Stomach smooth muscle (tissue), 2 donors: ENCODE data around the gene ABTB2.

Experiments used
- H3K27ac ChIP-seq: one replicate; pipeline ENCODE4 v1.7.0; 2013; ENCODE audit warnings: mild to moderate bottlenecking, low read length, inconsistent platforms
- H3K27me3 ChIP-seq, 2 donors: one replicate each; pipeline ENCODE4 v1.7.0; 2013; ENCODE audit warnings: low read length in 2 of 2; ENCODE audit not compliant: insufficient read depth in 2 of 2, control insufficient read depth in 1 of 2
- H3K36me3 ChIP-seq, 2 donors: one replicate each; pipeline ENCODE4 v1.7.0; 2013; ENCODE audit warnings: low read length in 2 of 2; ENCODE audit not compliant: control insufficient read depth in 2 of 2, insufficient read depth in 2 of 2
- H3K4me1 ChIP-seq: one replicate; pipeline ENCODE4 v1.7.0; 2013; ENCODE audit warnings: low read length; ENCODE audit not compliant: control insufficient read depth, insufficient read depth
- H3K4me3 ChIP-seq, 2 donors: one replicate each; pipeline ENCODE4 v1.7.0; 2013; ENCODE audit warnings: low read length in 2 of 2
- H3K9ac ChIP-seq, 2 donors: one replicate each; pipeline ENCODE4 v1.7.0; 2013; ENCODE audit warnings: low read length in 2 of 2, mild to moderate bottlenecking in 1 of 2
- H3K9me3 ChIP-seq, 2 donors: one replicate each; pipeline ENCODE4 v1.7.0; 2013; ENCODE audit warnings: low read length in 2 of 2; ENCODE audit not compliant: control insufficient read depth in 2 of 2
- donor health status: healthy.
- donor health status: Pancreatic carcinoma.

The ABTB2 gene

GRCh38 chr11:34239465-34240149 lies 118.2 kb downstream of the ABTB2 start:
- Histone ChIP-seq H3K9me3 (no peaks in the 10 kb centered on the region), H3K4me3 (no peak overlapping the region), H3K27me3 (no peaks in the 10 kb centered on the region), H3K4me1 (peaks cover 7% of the 10 kb centered on the region), H3K36me3 (no peaks in the 10 kb centered on the region), H3K27ac (no peak overlapping the region), H3K9ac (no peak overlapping the region)

DNA sequence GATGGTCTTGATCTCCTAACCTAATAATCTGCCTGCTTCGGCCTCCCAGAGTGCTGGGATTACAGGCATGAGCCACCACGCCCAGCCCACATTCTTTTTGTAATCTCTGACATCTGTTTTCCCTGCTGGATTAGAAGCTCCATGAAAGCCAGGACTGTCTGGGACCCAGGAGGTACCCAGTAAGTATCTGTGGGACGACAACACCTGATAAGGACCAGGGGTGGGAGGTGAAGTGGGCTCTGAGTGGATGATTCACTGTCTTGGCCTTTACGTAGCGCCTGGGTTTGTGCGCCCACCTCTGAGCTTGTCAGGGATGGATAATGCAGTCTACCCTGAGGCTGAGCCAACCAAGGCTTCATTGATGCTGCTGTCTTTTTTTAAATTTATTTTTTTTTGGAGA lies 118.8 kb downstream of the ABTB2 start:
- Histone ChIP-seq H3K4me1 (peaks cover 8% of the 10 kb centered on the region), H3K4me3 (no peak overlapping the region), H3K27ac (no peak overlapping the region), H3K9ac (no peak overlapping the region), H3K36me3 (no peaks in the 10 kb centered on the region), H3K9me3 (no peaks in the 10 kb centered on the region), H3K27me3 (no peaks in the 10 kb centered on the region)

DNA sequence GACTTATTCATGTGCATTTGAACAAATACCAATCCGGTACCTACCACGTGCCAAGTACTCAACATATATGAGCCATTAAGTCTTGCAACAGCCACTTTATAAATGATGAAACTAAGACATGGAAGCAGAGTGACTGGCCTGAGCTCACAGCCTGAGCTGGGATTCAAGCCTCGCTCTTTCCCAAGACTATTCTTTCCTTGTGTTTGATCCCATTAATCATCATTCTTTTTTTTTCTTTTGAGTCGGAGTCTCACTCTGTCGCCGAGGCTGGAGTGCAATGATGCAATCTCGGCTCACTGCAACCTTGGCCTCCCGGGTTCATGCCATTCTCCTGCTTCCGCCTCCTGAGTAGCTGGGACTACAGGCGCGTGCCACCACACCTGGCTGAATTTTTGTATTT lies 119.3 kb downstream of the ABTB2 start:
- no peaks in the 10 kb centered on the region for H3K36me3 ChIP-seq
- no peak overlapping the region for H3K4me3 ChIP-seq
- H3K27ac ChIP-seq, result no peak overlapping the region
- peaks cover 4% of the 10 kb centered on the region for H3K4me1 ChIP-seq
- H3K9ac ChIP-seq, result no peak overlapping the region
- no peaks in the 10 kb centered on the region for H3K27me3 ChIP-seq
- H3K9me3 ChIP-seq, result no peaks in the 10 kb centered on the region

DNA sequence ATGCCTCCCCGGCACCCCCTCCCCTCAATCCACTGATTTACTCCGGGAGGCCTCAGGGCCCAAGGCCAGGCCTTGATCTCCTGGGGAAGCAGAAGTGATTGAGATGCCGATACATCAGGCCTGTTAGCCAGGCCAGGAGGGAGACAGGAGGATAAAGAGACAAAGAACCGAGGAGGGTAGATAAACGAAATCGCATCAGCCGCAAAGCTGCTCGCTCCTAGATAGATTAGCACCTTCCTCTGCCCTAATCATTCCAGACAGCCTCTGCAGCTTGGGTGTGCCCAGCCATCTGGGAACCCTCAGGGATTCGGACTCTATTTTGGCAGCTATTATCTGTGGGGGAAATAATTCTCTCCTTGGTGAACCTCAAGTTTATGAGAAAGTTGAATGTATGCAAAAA lies 121.2 kb downstream of the ABTB2 start:
- H3K4me3 ChIP-seq, result no peak overlapping the region
- H3K4me1 ChIP-seq, result peaks cover 4% of the 10 kb centered on the region
- no peaks in the 10 kb centered on the region for H3K36me3 ChIP-seq
- H3K27me3 ChIP-seq, result no peaks in the 10 kb centered on the region
- no peak overlapping the region for H3K9ac ChIP-seq
- H3K9me3 ChIP-seq, result no peaks in the 10 kb centered on the region
- H3K27ac ChIP-seq, result no peak overlapping the region

DNA sequence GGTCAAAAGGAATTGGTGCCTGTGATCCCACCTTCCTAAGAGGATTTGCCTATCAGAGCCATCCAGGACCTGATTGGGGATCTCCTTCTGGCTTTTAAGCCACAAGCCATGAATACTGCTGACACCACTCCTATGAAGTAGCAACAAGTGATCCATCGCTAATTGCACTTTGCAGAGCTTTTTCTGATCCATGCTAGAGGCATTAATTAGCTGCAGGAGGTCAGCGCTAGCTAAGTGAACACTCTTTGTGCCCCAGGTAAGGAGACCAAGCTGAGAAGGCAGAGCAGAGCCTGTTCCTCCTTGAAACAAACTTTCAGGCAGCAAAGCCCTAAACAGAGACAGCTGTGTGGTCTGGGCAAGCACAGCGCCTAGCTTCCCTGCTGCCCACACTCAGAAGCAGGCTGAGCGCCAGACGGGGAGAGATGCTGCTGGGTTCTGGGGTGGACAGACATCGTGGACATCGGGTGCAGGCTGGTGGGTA lies 122.2 kb downstream of the ABTB2 start:
- Histone ChIP-seq H3K9me3 (no peaks in the 10 kb centered on the region), H3K27me3 (no peaks in the 10 kb centered on the region), H3K9ac (no peak overlapping the region), H3K27ac (no peak overlapping the region), H3K36me3 (no peaks in the 10 kb centered on the region), H3K4me3 (no peak overlapping the region), H3K4me1 (peaks cover 4% of the 10 kb centered on the region)

GRCh38 chr11:34235189-34235588 lies 122.6 kb downstream of the ABTB2 start:
- Histone ChIP-seq H3K36me3 (no peaks in the 10 kb centered on the region), H3K27ac (no peak overlapping the region), H3K9ac (no peak overlapping the region), H3K4me1 (peaks cover 4% of the 10 kb centered on the region), H3K4me3 (no peak overlapping the region), H3K27me3 (no peaks in the 10 kb centered on the region), H3K9me3 (no peaks in the 10 kb centered on the region)

DNA sequence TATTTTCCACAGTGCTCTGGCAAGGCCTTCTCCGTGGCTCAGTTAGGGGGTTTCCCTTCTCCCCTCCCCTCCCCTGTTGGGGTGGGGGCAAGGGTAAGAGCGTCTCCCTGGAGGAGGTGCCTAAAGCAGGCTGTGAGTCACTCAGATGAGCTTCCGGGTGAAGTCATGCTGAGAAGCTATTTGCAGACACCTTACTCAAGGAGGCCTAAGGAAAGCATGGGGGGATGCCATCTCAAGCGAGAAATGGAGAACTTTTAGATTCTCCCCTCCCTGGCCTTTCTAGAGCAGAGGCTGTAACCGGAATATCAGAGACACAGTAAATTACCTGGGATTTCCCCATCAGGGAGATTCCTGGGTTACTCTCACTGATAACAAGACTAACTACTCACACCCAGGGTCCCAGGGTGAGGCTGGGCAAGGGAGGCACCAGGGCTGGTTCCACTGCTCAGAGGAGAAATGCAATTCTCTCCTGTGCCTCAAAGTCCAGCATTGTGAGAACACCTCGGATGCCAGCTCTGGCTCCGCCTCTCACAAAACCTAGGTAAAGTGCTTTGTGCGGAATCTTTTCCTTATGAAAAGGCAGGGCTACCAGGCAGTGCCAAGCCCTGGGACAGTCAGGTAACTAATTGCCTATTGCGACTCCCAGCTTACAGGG lies 123.6 kb downstream of the ABTB2 start:
- Histone ChIP-seq H3K4me3 (no peak overlapping the region), H3K36me3 (no peaks in the 10 kb centered on the region), H3K9me3 (no peaks in the 10 kb centered on the region), H3K27me3 (no peaks in the 10 kb centered on the region), H3K27ac (no peak overlapping the region), H3K9ac (no peak overlapping the region), H3K4me1 (peaks cover 4% of the 10 kb centered on the region)

DNA sequence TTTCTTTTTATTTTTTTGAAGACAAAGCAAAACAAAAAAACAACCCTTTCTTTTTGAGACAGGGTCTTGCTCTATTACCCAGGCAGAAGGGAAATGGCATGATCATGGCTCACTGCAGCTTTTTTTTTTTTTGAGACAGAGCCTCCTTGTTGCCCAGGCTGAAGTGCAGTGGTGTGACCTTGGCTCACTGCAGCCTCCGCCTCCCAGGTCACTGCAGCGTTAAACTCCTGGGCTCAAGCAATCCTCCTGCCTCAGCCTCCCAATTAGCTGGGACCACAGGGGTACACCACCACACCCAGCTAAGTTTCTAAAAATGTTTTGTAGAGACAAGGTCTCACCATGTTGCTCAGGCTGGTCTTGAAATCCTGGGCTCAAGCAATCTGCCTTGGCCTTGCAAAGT lies 124.6 kb downstream of the ABTB2 start:
- Histone ChIP-seq H3K27ac (no peak overlapping the region), H3K4me1 (peaks cover 4% of the 10 kb centered on the region), H3K9me3 (no peaks in the 10 kb centered on the region), H3K4me3 (no peak overlapping the region), H3K27me3 (no peaks in the 10 kb centered on the region), H3K9ac (no peak overlapping the region), H3K36me3 (no peaks in the 10 kb centered on the region)

- no peaks in the 10 kb centered on the region for H3K27me3 ChIP-seq
- no peak overlapping the region for H3K4me3 ChIP-seq
- no peaks in the 10 kb centered on the region for H3K9me3 ChIP-seq
- H3K4me1 ChIP-seq, result peaks cover 4% of the 10 kb centered on the region
- H3K36me3 ChIP-seq, result no peaks in the 10 kb centered on the region
- no peak overlapping the region for H3K9ac ChIP-seq
- no peak overlapping the region for H3K27ac ChIP-seq
Measured at GRCh38 chr11:34232807-34233206, 125.0 kb downstream of the ABTB2 start.

DNA sequence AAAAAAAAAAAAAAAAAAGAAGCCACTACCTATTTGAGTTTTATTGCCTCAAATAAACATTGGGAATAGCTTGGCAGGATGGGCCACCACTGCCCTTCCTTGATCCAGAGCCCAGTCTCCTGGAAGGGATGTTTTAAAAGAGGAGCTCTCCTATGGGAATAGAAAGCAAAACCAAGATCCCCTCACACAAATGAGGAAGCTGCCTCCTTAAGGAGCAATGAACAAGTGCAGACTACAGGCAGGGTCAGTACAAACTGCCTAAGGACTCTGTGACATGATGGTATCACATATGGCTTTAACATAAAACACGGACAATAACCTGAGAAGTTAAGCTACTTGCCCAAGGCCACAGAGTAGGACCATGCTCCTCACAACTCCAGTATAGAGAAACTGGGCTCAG lies 131.6 kb downstream of the ABTB2 start:
- H3K36me3 ChIP-seq, result no peaks in the 10 kb centered on the region
- H3K27me3 ChIP-seq, result no peaks in the 10 kb centered on the region
- H3K9ac ChIP-seq, result no peak overlapping the region
- H3K4me3 ChIP-seq, result no peak overlapping the region
- H3K27ac ChIP-seq, result no peak overlapping the region
- peaks cover 17% of the 10 kb centered on the region for H3K4me1 ChIP-seq
- no peaks in the 10 kb centered on the region for H3K9me3 ChIP-seq

GRCh38 chr11:34225091-34225490 lies 132.7 kb downstream of the ABTB2 start:
- Histone ChIP-seq H3K27ac (no peak overlapping the region), H3K9ac (no peak overlapping the region), H3K4me3 (no peak overlapping the region), H3K4me1 (peaks cover 17% of the 10 kb centered on the region), H3K27me3 (no peaks in the 10 kb centered on the region), H3K36me3 (no peaks in the 10 kb centered on the region), H3K9me3 (no peaks in the 10 kb centered on the region)
